Astrocyte of the hippocampus (primary cell): ENCODE results near the gene SH3BP2.

Experiments
- DNase-seq: peaks from one replicate; pipeline ENCODE4 v3.0.0; 2011; ENCODE audit warnings: low read depth, low spot score

The SH3BP2 gene

GRCh38 chr4:2871911-2872310 lies 79.0 kb downstream of the SH3BP2 start:
- DNase-seq, result no peak

- no peak for DNase-seq
Observed at GRCh38 chr4:2873329-2873728, 80.4 kb downstream of the SH3BP2 start.

DNA sequence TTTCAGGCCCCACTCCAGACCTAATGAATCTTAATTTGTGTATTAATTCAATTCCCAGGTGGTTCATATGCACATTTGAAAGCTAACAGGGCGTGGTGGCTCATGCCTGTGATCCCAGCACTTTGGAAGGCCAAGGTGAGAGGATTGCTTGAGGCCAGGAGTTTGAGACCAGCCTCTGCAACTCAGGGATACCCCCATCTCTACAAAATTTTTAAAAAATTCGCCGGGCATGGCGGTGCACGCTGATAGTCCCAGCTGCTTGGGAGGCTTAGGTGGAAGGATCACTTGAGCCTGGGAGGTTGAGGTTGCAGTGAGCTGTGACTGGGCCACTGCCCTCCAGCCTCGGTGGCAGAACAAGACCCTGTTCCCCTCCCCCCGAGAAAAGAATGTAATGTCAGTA lies 82.0 kb downstream of the SH3BP2 start:
- no peak for DNase-seq

DNA sequence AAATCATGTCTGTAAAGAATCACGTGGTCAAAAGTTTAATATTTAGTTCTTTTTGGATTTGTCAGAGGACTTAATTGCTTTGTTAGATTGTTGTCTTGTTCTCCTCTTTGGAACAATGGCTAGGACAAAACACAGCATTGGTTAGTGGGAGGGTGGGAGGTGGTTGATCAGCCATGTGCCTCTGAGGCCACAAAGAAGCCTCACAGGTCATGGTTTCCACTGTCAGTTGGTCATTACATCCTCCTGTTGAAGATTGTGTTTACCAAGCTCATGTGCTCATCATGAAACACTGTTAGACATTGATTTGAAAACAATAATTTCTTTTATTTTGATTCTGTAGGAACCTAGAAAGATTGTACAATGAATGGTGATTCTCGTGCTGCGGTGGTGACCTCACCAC lies 82.7 kb downstream of the SH3BP2 start:
- no peak for DNase-seq

DNA sequence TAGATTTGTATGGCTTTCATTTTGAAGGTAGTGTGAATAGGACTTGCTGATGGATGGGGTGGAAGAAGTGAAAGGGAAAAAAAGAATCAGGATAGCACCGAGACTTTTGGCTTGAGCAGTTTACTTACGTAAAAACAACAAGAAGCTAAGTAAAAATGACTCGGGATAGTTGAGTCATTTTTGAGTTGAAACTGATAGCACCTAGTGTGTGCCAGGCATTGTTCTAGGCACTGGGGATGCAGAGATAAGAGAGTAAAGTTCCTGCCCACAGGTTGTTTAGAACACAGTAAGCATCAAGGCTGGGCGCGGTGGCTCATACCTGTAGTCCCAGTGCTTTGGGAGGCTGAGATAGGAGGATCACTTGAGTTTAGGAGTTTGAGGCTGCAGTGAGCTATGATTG lies 85.5 kb downstream of the SH3BP2 start:
- DNase-seq, result no peak

DNA sequence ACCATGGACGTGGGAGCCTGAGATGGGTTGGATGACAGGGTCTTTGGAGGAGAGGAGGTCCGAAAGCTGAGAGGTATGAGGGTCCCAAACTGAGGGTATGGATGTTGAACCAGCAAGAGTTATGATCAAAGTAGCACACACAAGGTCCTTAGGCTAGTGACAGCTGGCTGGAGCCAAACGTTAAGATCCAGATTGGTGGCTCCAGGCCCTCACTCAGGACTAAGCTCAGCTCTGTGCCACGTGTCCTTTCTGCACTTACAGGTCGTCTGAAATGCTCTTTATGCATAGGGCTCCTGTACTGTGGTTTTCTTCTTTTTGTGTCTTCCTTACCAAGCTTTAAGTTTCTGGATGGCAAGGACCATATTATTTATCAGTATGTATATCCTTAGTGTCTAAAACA lies 86.1 kb downstream of the SH3BP2 start:
- no peak for DNase-seq

GRCh38 chr4:2881431-2881830 lies 88.5 kb downstream of the SH3BP2 start:
- no peak for DNase-seq

- DNase-seq, result no peak
Observed at GRCh38 chr4:2882341-2882740, 89.5 kb downstream of the SH3BP2 start.

GRCh38 chr4:2886161-2886560 lies 93.3 kb downstream of the SH3BP2 start:
- DNase-seq, result no peak

DNA sequence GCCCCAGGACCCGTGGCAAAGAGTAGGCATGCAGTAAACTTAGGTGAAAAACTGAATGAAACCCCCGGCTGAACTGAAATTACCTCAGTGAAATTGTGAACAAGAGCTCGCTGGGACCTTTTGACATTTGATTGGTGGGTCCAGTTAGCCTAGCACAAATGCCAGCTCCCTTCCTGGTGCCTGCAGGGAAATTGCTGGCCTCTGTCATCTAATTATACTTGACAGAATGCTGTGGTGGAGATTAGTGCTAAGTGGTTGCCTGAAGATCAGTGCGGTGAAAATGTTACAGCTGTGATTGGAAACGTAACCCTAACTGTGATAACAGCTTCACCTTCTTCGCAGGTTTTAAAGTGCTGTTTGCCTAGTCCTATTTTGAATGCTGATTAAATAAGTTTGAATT lies 93.7 kb downstream of the SH3BP2 start:
- DNase-seq, result no peak

DNA sequence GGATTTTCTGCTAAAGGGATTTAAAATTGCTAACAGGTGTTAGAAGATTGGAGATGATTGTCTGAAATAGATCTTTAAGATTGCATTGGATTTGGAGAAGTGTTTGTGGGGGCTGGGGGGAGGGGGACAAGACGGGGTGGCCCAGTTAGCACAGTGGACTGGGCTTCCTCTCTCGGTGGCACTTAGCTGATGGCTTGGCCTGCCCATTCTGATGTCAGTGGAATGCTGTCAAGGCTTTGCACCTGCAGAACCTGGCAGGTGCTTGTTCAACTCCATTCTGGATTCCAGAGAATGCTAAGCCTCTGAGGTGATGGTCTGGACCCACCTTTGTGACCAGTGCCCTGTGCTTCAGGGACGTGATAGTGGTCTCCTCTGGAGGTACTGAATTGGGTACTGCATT lies 94.5 kb downstream of the SH3BP2 start:
- no peak for DNase-seq

GRCh38 chr4:2888886-2889285 lies 96.0 kb downstream of the SH3BP2 start:
- no peak for DNase-seq
